Panc1 (cell line): ENCODE data around the gene SMC3. TPM values are rescaled to one million over a fixed set of nuclear protein-coding genes. Genes with fewer than 3 reads are reported as not detected.

Source experiments
- ATAC-seq: fragments of 200-7000 bp; cut with Tn5 transposase; 2 replicates; pipeline ENCODE4 v1.9.1; 2020; ENCODE audit warnings: mild to moderate bottlenecking, moderate library complexity
- BruUV-seq: library from RNA; stranded (reverse); fragments of 400-500 nt; replicated peaks from 2 replicates; lab custom pipeline; 2021; lab: Mats Ljungman, UMichigan
- CTCF ChIA-PET: fragments of 300-600 bp; sonication (Branson Sonifier 250); formaldehyde crosslinking; loops from one replicate; lab custom pipeline; 2022; ENCODE audit warnings: antibody characterized with exemption; lab: Charles Lee
- POLR2A ChIA-PET: fragments of 300-600 bp; sonication (Branson Sonifier 250); formaldehyde crosslinking; loops from one replicate; lab custom pipeline; 2022; ENCODE audit warnings: antibody characterized with exemption; lab: Charles Lee
- DNase-seq: peaks from one replicate; pipeline ENCODE4 v3.0.0-alpha.2; 2010; ENCODE audit warnings: low read depth, low spot score
- H3K27ac ChIP-seq: 2 replicates; pipeline ENCODE4 v1.5.1; 2011; ENCODE audit warnings: mild to moderate bottlenecking, low read length, inconsistent platforms
- H3K27me3 ChIP-seq: fragments of 200-500 bp; sonication (Bioruptor generic); 2 replicates; pipeline ENCODE4 v1.6.0; 2014; ENCODE audit warnings: low read length, inconsistent platforms; ENCODE audit not compliant: control insufficient read depth, insufficient read depth
- H3K36me3 ChIP-seq: fragments of 200-500 bp; sonication (Bioruptor generic); 2 replicates; pipeline ENCODE4 v1.5.1; 2014; ENCODE audit warnings: inconsistent platforms, mild to moderate bottlenecking, low read length, moderate library complexity; ENCODE audit not compliant: control insufficient read depth, insufficient read depth
- H3K4me1 ChIP-seq: 2 replicates; pipeline ENCODE4 v1.5.1; 2011; ENCODE audit warnings: inconsistent platforms, mild to moderate bottlenecking, low read length, moderate library complexity; ENCODE audit not compliant: control insufficient read depth, insufficient read depth
- H3K4me3 ChIP-seq, 2 experiments: 2 replicates each; pipeline ENCODE4 v1.5.1; 2011 to 2012; ENCODE audit warnings: low read depth in 2 of 2, low read length in 2 of 2, mild to moderate bottlenecking in 2 of 2, inconsistent platforms in 1 of 2, moderate library complexity in 1 of 2
- H3K9me3 ChIP-seq: fragments of 200-500 bp; sonication (Bioruptor generic); 2 replicates; pipeline ENCODE4 v1.5.1; 2014; ENCODE audit warnings: low read depth, mild to moderate bottlenecking, inconsistent platforms, low read length, moderate library complexity; ENCODE audit not compliant: control insufficient read depth, insufficient read depth
- CTCF ChIP-seq: fragments of 450-650 bp; IDR thresholded peaks from 2 replicates; pipeline ENCODE4 v1.5.1; 2017; ENCODE audit warnings: mild to moderate bottlenecking
- POLR2AphosphoS5 ChIP-seq: IDR thresholded peaks from 2 replicates; pipeline ENCODE4 v1.6.1; 2012; ENCODE audit warnings: mild to moderate bottlenecking, low read depth, low read length, moderate library complexity
- REST ChIP-seq, 2 experiments: IDR thresholded peaks; 2 replicates each; pipeline ENCODE4 v1.6.1; 2011 to 2012; ENCODE audit warnings: low read depth in 2 of 2, control low read depth in 1 of 2, low read length in 1 of 2, mild to moderate bottlenecking in 1 of 2, moderate library complexity in 1 of 2; ENCODE audit not compliant: insufficient read depth in 1 of 2
- SIN3A ChIP-seq: IDR thresholded peaks from 2 replicates; pipeline ENCODE4 v1.6.1; 2012; ENCODE audit warnings: low read depth, mild to moderate bottlenecking, low read length, moderate library complexity, borderline replicate concordance; ENCODE audit not compliant: insufficient read depth
- TCF7L2 ChIP-seq: IDR thresholded peaks from 2 replicates; pipeline ENCODE4 v1.6.1; 2011; ENCODE audit warnings: mild to moderate bottlenecking, low read depth, low read length, inconsistent platforms
- in situ Hi-C: cut with HindIII; loops from 2 replicates; pipeline ENCODE4 v1.10.0; 2016; ENCODE audit warnings: low sequenced_read_pairs, low pct_unique_long_range_greater_than_20kb
- intact Hi-C: fragments of 100-400 bp; cut with micrococcal nuclease; formaldehyde crosslinking; loops from one replicate; pipeline ENCODE4 v1.10.0; 2022; ENCODE audit not compliant: unreplicated experiment
- total RNA-seq: library from RNA; stranded (reverse); gene quantifications from one replicate; pipeline ENCODE4 v1.2.1, GENCODE V29; 2021; ENCODE audit not compliant: unreplicated experiment

Gene SMC3
- total RNA-seq, 1 experiment from 2014 or later = 71.2 TPM

DNA sequence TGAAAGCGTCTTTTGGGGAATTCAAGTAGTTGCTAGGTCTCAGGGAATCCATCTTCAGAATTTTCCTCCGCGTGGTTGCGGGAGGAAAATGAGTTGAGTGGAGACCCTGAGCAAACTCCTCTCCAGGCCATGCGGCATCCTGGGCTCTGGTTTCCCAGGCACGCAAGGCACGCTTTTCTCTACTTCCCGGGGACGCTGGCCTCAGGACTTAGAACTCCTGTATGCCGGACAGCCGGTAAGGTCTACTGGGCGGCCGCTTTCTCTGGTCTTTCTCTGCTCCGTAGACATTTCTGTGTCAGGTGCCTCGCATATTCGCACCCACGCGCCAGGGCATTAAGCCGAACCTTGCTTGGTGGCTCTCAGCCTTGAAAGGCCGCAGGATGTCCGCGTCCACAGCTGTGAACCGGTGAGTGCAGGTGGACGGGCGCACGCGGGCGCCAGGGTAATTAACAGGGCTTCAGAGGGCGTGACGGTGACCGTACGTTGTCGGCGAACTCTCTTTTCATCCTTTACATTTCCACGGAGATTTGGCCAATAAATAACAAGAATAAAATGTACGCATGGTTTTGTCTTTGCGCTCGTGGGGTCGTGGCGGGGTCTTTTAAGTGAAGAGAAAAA is 75.6 kb downstream of the SMC3 start:
- ChIA-PET CTCF (no interaction called here), POLR2A (no interaction called here)
- Histone ChIP-seq H3K4me1 (peaks cover 17% of the 10 kb centered on the region), H3K4me3 (peak overlapping the region; percentile 48 to 52), H3K9me3 (no peaks in the 10 kb centered on the region), H3K27me3 (peaks cover 57% of the 10 kb centered on the region), H3K36me3 (no peaks in the 10 kb centered on the region; the same call in 1 of the 2 replicates), H3K27ac (no peak overlapping the region)
- ATAC-seq = peak; percentile 46; the same call in 1 of the 2 replicates
- no TSS peak for BruUV-seq
- DNase-seq = no peak
- intact Hi-C loops = no loop called here
- in situ Hi-C loops = no loop called here
- TF ChIP-seq POLR2AphosphoS5 = no peak

DNA sequence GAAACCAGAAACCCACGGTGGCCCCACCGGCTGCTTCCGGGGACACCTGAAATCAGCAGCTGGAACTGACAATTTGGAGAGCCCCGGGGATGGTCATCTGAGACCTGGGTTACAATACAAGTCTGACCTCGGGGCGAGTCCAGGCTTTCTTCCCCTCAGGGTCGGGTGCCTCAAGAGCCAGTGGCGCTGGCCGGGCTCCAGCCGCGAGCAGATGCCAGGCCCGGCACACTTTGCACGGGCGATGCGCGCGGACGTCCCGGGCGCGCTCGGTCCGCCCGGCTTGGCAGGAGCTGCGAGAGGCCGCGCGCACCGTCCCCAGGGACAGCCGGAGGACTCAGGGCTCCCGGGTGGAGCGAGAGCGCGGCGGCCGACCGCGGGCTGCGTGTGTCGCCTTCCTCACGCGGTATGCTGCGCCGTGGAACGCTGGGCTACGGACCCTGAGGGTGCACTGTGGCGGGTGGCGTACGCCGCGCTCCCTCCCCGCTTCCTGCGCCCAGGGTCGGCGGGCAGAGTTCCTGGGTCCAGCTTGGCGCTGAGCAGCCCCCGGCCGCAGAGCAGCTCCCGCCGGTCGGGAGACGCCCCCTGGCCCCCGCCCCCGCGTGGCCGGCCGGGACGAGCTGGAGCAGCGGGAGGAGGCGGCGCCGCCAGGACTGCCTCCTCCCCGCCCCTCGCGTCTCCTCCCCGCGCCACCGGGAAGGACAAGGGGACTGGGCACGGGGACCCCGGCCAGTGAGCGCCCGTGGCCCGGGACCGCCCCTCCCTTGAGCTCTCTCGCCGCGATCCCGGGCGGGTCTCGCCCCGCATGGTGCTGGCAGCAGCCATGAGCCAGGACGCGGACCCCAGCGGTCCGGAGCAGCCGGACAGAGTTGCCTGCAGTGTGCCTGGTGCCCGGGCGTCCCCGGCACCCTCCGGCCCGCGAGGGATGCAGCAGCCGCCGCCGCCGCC is 76.4 kb downstream of the SMC3 start, which contains the start of gene RBM20:
RBM20 (plus strand) TSS at position 684 of the 945 bp plus-strand sequence; CDS start at position 803, 119 bp downstream.
- ChIA-PET POLR2A (interaction anchor here (0.5 kb wide), 1 partner anchor 36 kb away, joined by 5 read pairs; no protein-coding TSS in a partner anchor), CTCF (no interaction called here)
- Histone ChIP-seq H3K4me3 (peak within 1 kb of the TSS; percentile 48 to 52), H3K4me1 (peaks cover 17% of the 10 kb centered on the region), H3K27ac (no peak within 1 kb of the TSS), H3K9me3 (no peaks in the 10 kb centered on the region), H3K27me3 (peaks cover 65% of the 10 kb centered on the region), H3K36me3 (no peaks in the 10 kb centered on the region; the same call in 1 of the 2 replicates)
- no TSS peak for BruUV-seq
- DNase-seq (no peak), ATAC-seq (peak; percentile 82)
- in situ Hi-C loops = no loop called here
- TF ChIP-seq TCF7L2 = no peak
- TF ChIP-seq POLR2AphosphoS5 = no peak
- no peak for TF ChIP-seq CTCF
- no peak for TF ChIP-seq SIN3A
- TF ChIP-seq REST (IDR thresholded peaks at IDR 0.05; ENCODE audit: insufficient read depth in 1 of 2, low read depth in 2 of 2, low read length in 1 of 2) = no peak
- intact Hi-C loops = no loop called here
